ENCODE results near the gene LSM14A. TPM values are rescaled to one million over a fixed set of nuclear protein-coding genes. Genes with fewer than 3 reads are reported as not detected.
"Not testable (repeated sequence)": the region's sequence is repeated elsewhere in the genome, so short reads cannot be mapped to it uniquely, and the experiment has no call there.

The LSM14A gene
- polyA plus RNA-seq, 6 donors from 2014 or later = 165 to 191 (median 176) TPM

GRCh38 chr19:34231439-34231838 is 59.1 kb downstream of the LSM14A start:
- Mint-ChIP-seq H3K4me3 (no peak overlapping the region), H3K36me3 (peaks cover 12 to 19% of the 10 kb centered on the region in 2 donors), H3K27me3 (no peaks in the 10 kb centered on the region)

GRCh38 chr19:34232566-34233481 is 60.5 kb downstream of the LSM14A start:
- no peak overlapping the region for H3K4me3 Mint-ChIP-seq
- peaks cover 11 to 12% (median 11%) of the 10 kb centered on the region in 3 donors for H3K4me1 Mint-ChIP-seq
- peaks cover 7 to 8% of the 10 kb centered on the region in 2 donors for H3K36me3 Mint-ChIP-seq
- no peaks in the 10 kb centered on the region for H3K27me3 Mint-ChIP-seq
- peaks cover 0 to 3% (median 0%) of the 10 kb centered on the region in 7 donors for H3K9me3 Mint-ChIP-seq
- DNase-seq (no peak), ATAC-seq (ENCODE audit: low read depth in 2 of 2) (no peak)
- H3K27ac Mint-ChIP-seq = peak overlapping the region in 3 of 6 donors; percentile 20 to 76 (median 59)

More at GRCh38 chr19:34231439-34231838, 59.1 kb downstream of the LSM14A start:
- peak overlapping the region in 3 of 6 donors; percentile 47 to 89 (median 60) for H3K27ac Mint-ChIP-seq
- H3K9me3 Mint-ChIP-seq = peaks cover 0 to 3% (median 0%) of the 10 kb centered on the region in 7 donors
- no peak for ATAC-seq (ENCODE audit: low read depth in 2 of 2)
- H3K4me1 Mint-ChIP-seq = peaks cover 7 to 20% (median 12%) of the 10 kb centered on the region in 3 donors
- DNase-seq = no peak

GRCh38 chr19:34235425-34235940 is 63.2 kb downstream of the LSM14A start:
- no peak for ATAC-seq (ENCODE audit: low read depth in 2 of 2)
- no peaks in the 10 kb centered on the region for H3K27me3 Mint-ChIP-seq
- H3K4me1 Mint-ChIP-seq = peaks cover 11 to 12% (median 11%) of the 10 kb centered on the region in 3 donors
- DNase-seq = no peak
- H3K27ac Mint-ChIP-seq = no peak overlapping the region
- H3K9me3 Mint-ChIP-seq = peaks cover 0 to 3% (median 0%) of the 10 kb centered on the region in 7 donors
- H3K4me3 Mint-ChIP-seq = no peak overlapping the region
- peaks cover 0 to 7% of the 10 kb centered on the region in 2 donors for H3K36me3 Mint-ChIP-seq

GRCh38 chr19:34236035-34236987 is 64.0 kb downstream of the LSM14A start:
- Mint-ChIP-seq H3K4me1 (peaks cover 11 to 13% (median 11%) of the 10 kb centered on the region in 3 donors), H3K9me3 (peaks cover 0 to 3% (median 0%) of the 10 kb centered on the region in 7 donors), H3K27ac (no peak overlapping the region), H3K4me3 (peak overlapping the region in 1 of 8 donors; percentile 39), H3K36me3 (peaks cover 0 to 7% of the 10 kb centered on the region in 2 donors), H3K27me3 (no peaks in the 10 kb centered on the region)
- no peak for DNase-seq
- no peak for ATAC-seq (ENCODE audit: low read depth in 2 of 2)

GRCh38 chr19:34237283-34237682 is 65.0 kb downstream of the LSM14A start:
- ATAC-seq (ENCODE audit: low read depth in 2 of 2) = no peak
- peaks cover 0 to 7% of the 10 kb centered on the region in 2 donors for H3K36me3 Mint-ChIP-seq
- H3K27me3 Mint-ChIP-seq = no peaks in the 10 kb centered on the region
- H3K27ac Mint-ChIP-seq = peak overlapping the region in 1 of 6 donors; percentile 84
- DNase-seq = no peak
- peaks cover 9 to 15% (median 10%) of the 10 kb centered on the region in 3 donors for H3K4me1 Mint-ChIP-seq
- no peak overlapping the region for H3K4me3 Mint-ChIP-seq
- H3K9me3 Mint-ChIP-seq = peaks cover 0 to 3% (median 0%) of the 10 kb centered on the region in 7 donors

- DNase-seq (no peak), ATAC-seq (ENCODE audit: low read depth in 2 of 2) (no peak)
- peaks cover 0 to 3% (median 0%) of the 10 kb centered on the region in 7 donors for H3K9me3 Mint-ChIP-seq
- peak overlapping the region in 1 of 6 donors; percentile 84 for H3K27ac Mint-ChIP-seq
- H3K27me3 Mint-ChIP-seq = no peaks in the 10 kb centered on the region
- peaks cover 3 to 8% (median 8%) of the 10 kb centered on the region in 3 donors for H3K4me1 Mint-ChIP-seq
- no peak overlapping the region for H3K4me3 Mint-ChIP-seq
- peaks cover 0 to 7% of the 10 kb centered on the region in 2 donors for H3K36me3 Mint-ChIP-seq
Measured at GRCh38 chr19:34237939-34238338, 65.6 kb downstream of the LSM14A start.

GRCh38 chr19:34241513-34242337 is 69.4 kb downstream of the LSM14A start:
- no peak for DNase-seq
- H3K36me3 Mint-ChIP-seq = peaks cover 0 to 7% of the 10 kb centered on the region in 2 donors
- H3K27me3 Mint-ChIP-seq = no peaks in the 10 kb centered on the region
- peak overlapping the region in 1 of 8 donors; percentile 42 for H3K4me3 Mint-ChIP-seq
- no peaks in the 10 kb centered on the region for H3K9me3 Mint-ChIP-seq
- peak overlapping the region in 3 of 6 donors; percentile 15 to 63 (median 39) for H3K27ac Mint-ChIP-seq
- peak; percentile 46 to 54 for ATAC-seq (ENCODE audit: low read depth in 2 of 2)
- peaks cover 0 to 5% (median 4%) of the 10 kb centered on the region in 3 donors for H3K4me1 Mint-ChIP-seq

GRCh38 chr19:34243138-34243875 is 71.0 kb downstream of the LSM14A start:
- H3K4me3 Mint-ChIP-seq = peak overlapping the region in 1 of 8 donors; percentile 29
- H3K4me1 Mint-ChIP-seq; ATAC-seq (ENCODE audit: low read depth in 2 of 2); H3K36me3 Mint-ChIP-seq; H3K9me3 Mint-ChIP-seq; H3K27me3 Mint-ChIP-seq; DNase-seq: not testable (repeated sequence)
- H3K27ac Mint-ChIP-seq = peak overlapping the region in 1 of 6 donors; percentile 65

GRCh38 chr19:34243876-34244578 is 71.7 kb downstream of the LSM14A start:
- H3K36me3 Mint-ChIP-seq = no peaks in the 10 kb centered on the region
- no peaks in the 10 kb centered on the region for H3K9me3 Mint-ChIP-seq
- peak overlapping the region in 1 of 8 donors; percentile 61 for H3K4me3 Mint-ChIP-seq
- no peak overlapping the region for H3K27ac Mint-ChIP-seq
- ATAC-seq (ENCODE audit: low read depth in 2 of 2) (no peak), DNase-seq (no peak)
- H3K27me3 Mint-ChIP-seq = no peaks in the 10 kb centered on the region
- H3K4me1 Mint-ChIP-seq = peaks cover 0 to 5% (median 0%) of the 10 kb centered on the region in 3 donors

- H3K36me3 Mint-ChIP-seq = no peaks in the 10 kb centered on the region
- H3K9me3 Mint-ChIP-seq = no peaks in the 10 kb centered on the region
- peaks cover 0 to 5% (median 0%) of the 10 kb centered on the region in 3 donors for H3K4me1 Mint-ChIP-seq
- DNase-seq = no peak
- no peak for ATAC-seq (ENCODE audit: low read depth in 2 of 2)
- H3K4me3 Mint-ChIP-seq = no peak overlapping the region
- H3K27me3 Mint-ChIP-seq = no peaks in the 10 kb centered on the region
- H3K27ac Mint-ChIP-seq = no peak overlapping the region
Measured at GRCh38 chr19:34244611-34245299, 72.5 kb downstream of the LSM14A start.

- no peak overlapping the region for H3K27ac Mint-ChIP-seq
Measured at GRCh38 chr19:34246340-34246739, 74.0 kb downstream of the LSM14A start.

More at GRCh38 chr19:34246340-34246739, 74.0 kb downstream of the LSM14A start:
- H3K9me3 Mint-ChIP-seq = no peaks in the 10 kb centered on the region
- peaks cover 0 to 4% (median 0%) of the 10 kb centered on the region in 3 donors for H3K4me1 Mint-ChIP-seq
- ATAC-seq (ENCODE audit: low read depth in 2 of 2) (no peak), DNase-seq (no peak)
- H3K4me3 Mint-ChIP-seq = no peak overlapping the region
- H3K27me3 Mint-ChIP-seq = no peaks in the 10 kb centered on the region
- no peaks in the 10 kb centered on the region for H3K36me3 Mint-ChIP-seq
